ENCODE data around the gene CMSS1. TPM values are rescaled to one million over a fixed set of nuclear protein-coding genes. Genes with fewer than 3 reads are reported as not detected.

Gene CMSS1
- total and polyA plus RNA-seq, 2 of the 13 experiments (the other 11 are each of a cell fraction or from before 2014, with no cell fraction given): 6.4 to 48.7 TPM

GRCh38 chr3:99857278-99857677 is 39.6 kb downstream of the CMSS1 start (continued):
- TF ChIP-seq TIGD3 (CRISPR knock-in tag; IDR thresholded peaks at IDR 0.05; ENCODE audit: borderline replicate concordance) (no peak), ZFP82 (CRISPR knock-in tag; IDR thresholded peaks at IDR 0.05; ENCODE audit: borderline replicate concordance) (no peak), ZNF646 (CRISPR knock-in tag; IDR thresholded peaks at IDR 0.05) (no peak), PAF1 (CRISPR knock-in tag; IDR thresholded peaks at IDR 0.05) (no peak; the same call in 1 of the 2 replicates), ZNF597 (CRISPR knock-in tag; IDR thresholded peaks at IDR 0.05) (no peak), ARNTL (CRISPR knock-in tag; IDR thresholded peaks at IDR 0.05) (no peak), HNF4G (IDR thresholded peaks at IDR 0.05; ENCODE audit: borderline replicate concordance, low read depth, low read length) (no peak), HNF4G (CRISPR knock-in tag; IDR thresholded peaks at IDR 0.05; ENCODE audit: borderline replicate concordance, low read depth) (no peak), KAT8 (CRISPR knock-in tag; IDR thresholded peaks at IDR 0.05) (0 out of 2 replicates have a peak, but pooled peaks have one; percentile 34), ZNF160 (CRISPR knock-in tag; IDR thresholded peaks at IDR 0.05) (no peak), ZNF18 (CRISPR knock-in tag; IDR thresholded peaks at IDR 0.05; ENCODE audit: insufficient replicate concordance) (no peak), POGZ (CRISPR knock-in tag; IDR thresholded peaks at IDR 0.05) (no peak), RXRB (CRISPR knock-in tag; IDR thresholded peaks at IDR 0.05; ENCODE audit: borderline replicate concordance) (0 out of 2 replicates have a peak, but pooled peaks have one; percentile 28), ZNF709 (CRISPR knock-in tag; IDR thresholded peaks at IDR 0.05) (no peak), UBTF (CRISPR knock-in tag; IDR thresholded peaks at IDR 0.05) (no peak), ZMYM4 (CRISPR knock-in tag; IDR thresholded peaks at IDR 0.05) (peak; percentile 37; the same call in 1 of the 2 replicates), ZMAT3 (CRISPR knock-in tag; conservative IDR thresholded peaks at IDR 0.05) (no peak)

All from HepG2 (cell line).